ENCODE data around the gene PIWIL1.

Gene PIWIL1

DNA sequence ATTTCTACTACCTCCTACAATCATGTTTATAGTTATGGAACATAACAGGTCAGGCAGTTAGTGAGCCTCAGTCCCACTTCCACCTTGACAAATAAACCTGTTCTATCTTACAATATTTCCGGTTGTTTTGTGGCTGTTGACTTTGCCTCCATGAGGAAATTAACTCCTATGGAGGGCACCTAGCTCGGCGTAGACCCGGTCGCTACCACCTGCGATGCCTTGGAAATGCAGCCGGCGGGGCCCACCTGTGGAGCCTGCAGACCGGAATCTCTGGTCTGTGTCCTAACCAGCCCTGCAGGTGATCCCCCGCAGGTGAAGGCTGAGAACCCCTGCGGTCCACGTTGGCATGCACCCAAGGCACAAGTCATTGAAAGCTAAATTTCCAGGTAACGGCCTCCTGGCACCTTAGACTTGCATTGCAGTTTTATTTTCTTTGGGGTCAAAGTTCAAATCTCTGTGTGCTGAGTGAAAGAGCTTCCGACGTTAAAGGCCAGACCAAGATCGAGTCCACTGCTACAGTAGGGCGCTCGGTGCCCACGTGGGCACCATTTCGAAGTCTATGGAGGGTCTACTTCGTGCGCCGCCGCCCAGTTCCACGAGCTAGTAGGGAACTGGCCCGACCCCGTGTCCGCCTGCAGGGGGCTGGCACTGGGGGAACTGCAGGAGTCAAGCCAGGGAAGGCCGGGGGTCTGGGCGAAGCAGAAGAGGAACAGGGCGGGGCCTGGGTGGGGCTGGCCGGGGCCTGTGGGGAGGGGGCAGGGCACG, 782 bp upstream of the PIWIL1 start:
- in situ Hi-C loops (cut with MboI; ENCODE audit: low sequenced_read_pairs), result no loop called here

DNA sequence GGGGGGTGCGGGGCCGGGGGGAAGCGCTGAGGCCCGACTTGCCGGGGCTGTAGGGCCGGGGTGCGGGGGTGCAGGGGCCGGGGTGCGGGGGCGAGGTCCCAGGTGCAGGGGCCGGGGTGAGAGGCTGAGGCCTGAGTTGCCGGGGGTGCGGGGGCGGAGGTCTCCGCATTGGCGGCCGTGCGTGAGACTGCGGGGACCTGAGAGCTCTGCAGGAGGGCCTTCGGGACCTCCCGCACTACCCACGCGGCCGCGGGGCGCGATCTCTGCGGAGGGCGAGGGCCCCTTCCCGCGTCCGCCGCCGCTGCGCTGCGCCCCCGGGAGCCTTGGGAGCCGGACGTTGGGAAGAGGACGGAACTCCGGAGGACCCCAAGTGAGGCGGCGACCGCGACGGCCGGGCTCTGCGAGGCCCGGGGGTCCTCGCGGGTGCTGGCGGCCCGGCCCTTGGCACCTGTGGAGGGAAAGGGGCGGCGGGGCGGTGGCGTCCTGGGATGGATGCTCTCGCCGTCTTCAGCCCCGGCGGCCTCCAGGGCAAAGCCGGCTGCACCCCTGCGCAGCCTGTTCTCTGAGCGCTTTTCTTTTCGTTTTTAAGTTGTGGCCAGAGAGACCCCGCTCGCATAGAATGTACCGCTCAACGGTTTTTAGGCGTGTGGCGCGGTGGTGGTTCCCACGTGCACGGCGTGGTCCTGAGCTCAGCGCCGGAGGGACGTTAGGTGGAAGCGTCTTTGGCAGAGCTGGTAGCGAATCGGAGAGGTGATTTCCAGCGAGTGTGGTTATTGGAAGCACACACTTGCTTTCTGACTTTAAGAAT, 1.3 kb downstream of the PIWIL1 start:
- in situ Hi-C loops (cut with MboI; ENCODE audit: low sequenced_read_pairs), result no loop called here

DNA sequence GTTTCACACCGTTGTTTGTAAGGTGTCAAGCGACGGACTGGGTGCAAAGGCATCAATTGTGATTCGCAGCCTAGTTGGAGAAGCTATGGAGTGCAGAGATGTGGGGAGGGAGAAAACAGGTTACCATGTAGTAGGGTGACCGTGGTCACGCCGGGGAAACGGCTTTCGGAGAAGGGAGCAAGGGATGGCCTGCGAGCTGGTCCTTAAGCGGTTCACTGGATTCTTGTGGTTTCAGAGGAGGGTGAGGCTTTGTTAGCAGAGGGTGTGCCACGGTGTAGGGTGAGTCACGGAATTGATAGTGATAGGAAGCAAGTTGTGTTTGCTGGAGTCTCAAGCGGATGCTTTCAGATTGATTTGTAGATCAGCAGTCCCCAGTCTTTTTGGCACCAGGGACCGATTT, 2.3 kb downstream of the PIWIL1 start:
- in situ Hi-C loops (cut with MboI; ENCODE audit: low sequenced_read_pairs), result no loop called here

DNA sequence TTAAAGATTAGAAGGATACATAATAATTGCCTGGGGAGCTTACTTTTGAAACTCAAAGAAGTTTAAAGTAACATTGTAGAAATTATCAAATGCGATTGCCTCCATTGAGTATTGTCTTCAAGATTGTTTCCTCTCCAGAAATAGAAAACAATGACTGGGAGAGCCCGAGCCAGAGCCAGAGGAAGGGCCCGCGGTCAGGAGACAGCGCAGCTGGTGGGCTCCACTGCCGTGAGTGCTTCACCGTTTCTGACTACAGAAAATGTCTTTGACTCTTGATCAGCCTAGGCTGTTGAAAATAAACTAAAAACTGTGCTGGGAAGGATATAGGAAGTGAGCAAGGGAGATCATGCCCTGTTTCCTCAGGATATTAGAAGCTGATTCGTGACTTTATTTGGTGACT, 4.8 kb downstream of the PIWIL1 start:
- in situ Hi-C loops (cut with MboI; ENCODE audit: low sequenced_read_pairs), result no loop called here

DNA sequence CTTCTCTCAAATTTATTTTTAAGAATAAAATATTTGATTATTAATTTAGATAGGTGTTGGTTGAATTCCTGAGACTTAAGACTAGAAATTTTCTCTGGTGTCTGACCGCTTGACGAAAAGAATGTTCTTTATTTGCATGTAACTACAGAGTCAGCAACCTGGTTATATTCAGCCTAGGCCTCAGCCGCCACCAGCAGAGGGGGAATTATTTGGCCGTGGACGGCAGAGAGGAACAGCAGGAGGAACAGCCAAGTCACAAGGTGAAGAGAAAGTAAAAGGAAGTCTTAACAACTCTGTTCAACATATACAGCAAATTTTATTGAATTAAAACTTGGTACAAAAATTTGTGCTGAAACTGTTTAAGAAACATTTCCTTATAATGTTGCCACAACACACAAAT, 5.2 kb downstream of the PIWIL1 start:
- in situ Hi-C loops (cut with MboI; ENCODE audit: low sequenced_read_pairs), result no loop called here

DNA sequence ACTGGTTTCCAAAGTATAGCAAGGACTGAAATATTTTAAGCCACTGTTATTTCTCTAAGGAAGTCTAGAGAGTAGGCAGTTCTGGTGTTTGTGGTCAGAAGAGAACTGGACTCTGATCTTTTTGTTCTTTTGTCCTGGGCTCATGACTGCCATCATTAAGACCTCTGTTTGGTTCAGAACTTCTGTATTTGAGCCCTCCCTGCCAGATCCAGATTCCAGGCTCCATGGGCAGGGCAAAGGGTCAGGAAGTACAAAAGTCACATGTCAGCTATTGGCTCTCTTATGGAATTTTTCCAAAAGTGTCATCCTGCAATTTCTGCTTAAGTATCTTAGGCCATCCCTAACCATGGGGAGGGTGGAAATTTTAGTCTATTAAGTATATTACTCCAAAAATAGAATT, 6.8 kb downstream of the PIWIL1 start:
- in situ Hi-C loops (cut with MboI; ENCODE audit: low sequenced_read_pairs), result no loop called here

DNA sequence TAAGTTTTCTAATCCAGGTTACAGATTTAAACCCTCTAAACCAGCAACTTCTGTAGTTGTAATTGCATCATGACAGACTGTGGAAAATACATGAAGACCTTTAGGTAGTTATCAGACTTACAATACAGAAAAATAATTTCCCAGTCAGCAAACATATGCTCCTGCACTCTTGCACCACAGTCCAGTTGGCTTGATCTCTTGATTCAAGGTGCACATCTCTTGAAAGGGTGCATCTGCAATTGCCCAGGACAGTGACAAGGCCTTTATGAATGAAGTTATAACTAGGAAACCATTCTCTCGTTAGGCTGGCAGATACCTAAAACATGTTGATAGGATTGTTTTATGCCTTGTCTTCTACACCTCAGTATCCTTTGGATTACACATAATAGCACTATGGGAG, 7.6 kb downstream of the PIWIL1 start:
- in situ Hi-C loops (cut with MboI; ENCODE audit: low sequenced_read_pairs), result no loop called here

DNA sequence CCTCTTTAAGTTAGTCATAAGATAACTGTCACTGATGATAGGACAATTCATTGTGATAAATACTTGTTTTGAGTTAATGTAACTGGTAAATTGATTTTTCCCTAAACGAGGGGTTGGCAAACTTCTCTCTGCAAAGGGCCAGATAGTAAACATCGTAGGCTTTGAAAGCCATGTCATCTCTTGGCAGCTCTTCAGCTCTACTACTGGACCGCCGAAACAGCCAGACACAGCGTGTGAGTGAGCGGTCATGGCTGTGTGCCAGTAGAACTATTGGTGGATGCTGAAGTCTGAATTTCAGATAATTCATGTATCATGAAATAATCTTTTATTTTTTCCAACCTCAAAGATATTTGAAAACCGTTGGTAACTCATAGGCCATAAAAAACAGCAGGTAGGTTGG, 9.9 kb downstream of the PIWIL1 start:
- in situ Hi-C loops (cut with MboI; ENCODE audit: low sequenced_read_pairs), result no loop called here

DNA sequence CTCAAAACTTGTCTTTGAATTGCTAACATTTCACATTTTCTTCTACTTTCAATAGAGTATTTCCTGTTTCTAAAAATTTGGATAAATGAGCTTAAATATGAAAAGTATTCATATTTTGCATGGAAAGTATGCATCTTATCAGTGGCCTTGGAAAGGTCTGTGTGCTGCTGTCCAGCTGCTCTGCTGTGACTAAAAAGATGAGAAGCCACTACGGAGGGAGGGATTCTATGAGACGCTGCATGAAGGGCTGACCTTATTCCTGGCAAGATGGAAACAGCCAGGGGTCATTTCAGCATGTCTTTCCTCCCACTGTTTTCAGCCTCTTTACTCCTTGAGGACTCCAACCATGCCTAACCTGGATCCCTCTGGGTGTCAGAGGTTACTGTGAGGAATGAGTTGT, 13.0 kb downstream of the PIWIL1 start:
- in situ Hi-C loops (cut with MboI; ENCODE audit: low sequenced_read_pairs), result no loop called here

DNA sequence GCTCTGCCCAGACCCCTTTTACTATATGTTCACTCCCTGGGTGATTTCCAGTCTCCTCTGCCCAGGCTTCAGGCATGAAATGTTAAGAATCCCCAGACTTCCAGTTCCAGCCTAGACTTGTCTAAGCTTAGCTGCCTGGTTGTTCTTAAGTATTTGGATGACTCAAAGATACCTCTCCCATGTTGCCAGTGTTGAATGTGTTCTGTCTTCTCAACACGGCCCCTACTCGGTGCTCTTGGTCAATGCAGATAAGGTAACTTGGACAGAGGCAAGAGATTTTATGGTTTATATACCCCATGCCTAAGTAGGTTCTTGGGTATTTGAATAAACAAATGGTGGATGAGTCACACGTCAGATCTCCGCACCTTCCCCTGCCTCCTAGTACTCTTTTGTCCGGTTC, 13.6 kb downstream of the PIWIL1 start:
- in situ Hi-C loops (cut with MboI; ENCODE audit: low sequenced_read_pairs), result no loop called here

DNA sequence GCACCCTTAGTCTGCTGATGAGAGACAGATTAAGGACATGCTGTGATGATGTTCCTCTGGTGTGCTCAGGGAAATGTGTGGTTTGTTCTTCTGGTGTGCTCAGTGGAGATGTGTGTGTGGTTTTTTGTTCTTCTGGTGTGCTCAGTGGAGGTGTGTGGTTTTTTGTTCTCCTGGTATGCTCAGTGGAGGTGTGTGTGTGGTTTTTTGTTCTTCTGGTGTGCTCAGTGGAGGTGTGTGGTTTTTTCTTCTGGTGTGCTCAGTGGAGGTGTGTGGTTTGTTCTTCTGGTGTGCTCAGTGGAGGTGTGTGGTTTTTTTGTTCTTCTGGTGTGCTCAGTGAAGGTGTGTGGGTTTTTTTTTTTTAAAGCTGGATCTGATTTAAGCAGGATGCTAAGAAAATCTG, 15.4 kb downstream of the PIWIL1 start:
- in situ Hi-C loops (cut with MboI; ENCODE audit: low sequenced_read_pairs), result no loop called here

DNA sequence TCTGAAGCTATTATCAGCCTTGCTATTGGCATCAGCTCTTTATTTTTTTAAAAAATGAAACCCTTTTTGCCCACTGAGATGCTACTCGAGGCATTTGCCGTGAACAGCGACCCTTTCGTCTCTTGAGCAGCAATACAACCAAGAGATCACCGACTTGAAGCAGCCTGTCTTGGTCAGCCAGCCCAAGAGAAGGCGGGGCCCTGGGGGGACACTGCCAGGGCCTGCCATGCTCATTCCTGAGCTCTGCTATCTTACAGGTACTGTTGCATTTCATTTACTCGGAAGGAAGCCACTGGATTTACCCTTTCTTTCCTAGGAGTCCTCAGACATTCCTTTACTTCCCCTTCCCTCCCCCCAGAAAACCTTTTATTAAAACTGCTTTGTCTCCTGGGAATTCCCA, 16.7 kb downstream of the PIWIL1 start:
- in situ Hi-C loops (cut with MboI; ENCODE audit: low sequenced_read_pairs), result no loop called here

DNA sequence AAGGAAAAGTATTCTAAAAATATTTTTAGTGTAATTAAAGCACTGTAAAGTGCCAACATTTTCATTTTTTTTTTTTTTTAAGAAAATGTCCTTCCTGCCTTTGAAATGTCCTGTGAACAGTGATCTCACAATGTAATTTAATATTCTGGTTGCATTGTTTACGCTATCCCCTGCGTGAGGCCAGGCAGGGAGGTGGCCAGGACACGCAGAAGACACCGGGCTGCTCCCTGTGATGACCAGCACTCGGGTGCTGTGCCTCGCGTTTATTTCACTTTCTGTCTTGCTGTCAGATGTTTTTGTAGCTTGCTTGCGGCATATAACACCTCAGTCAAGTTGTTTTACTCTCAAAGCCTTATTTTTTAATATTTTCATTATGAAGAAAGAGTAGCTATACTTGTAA, 18.5 kb downstream of the PIWIL1 start:
- in situ Hi-C loops (cut with MboI; ENCODE audit: low sequenced_read_pairs), result no loop called here

DNA sequence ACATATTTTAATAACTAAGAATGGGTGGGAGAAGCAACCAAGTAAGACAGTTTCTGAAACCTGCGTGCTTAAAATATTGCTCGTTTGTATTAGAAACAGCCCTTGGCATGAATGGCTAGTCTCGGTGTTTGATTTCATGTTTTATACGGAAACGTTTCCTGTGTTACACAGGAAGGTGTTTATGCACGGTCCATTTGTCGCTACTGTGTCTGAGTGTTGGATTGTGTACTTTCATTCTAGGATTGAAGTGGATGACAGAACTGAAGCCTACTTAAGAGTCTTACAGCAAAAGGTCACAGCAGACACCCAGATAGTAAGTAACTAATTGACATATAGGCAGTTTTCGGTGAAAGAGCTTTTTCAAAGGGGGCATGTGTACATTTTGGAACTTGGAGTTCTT, 19.6 kb downstream of the PIWIL1 start:
- in situ Hi-C loops (cut with MboI; ENCODE audit: low sequenced_read_pairs), result no loop called here

DNA sequence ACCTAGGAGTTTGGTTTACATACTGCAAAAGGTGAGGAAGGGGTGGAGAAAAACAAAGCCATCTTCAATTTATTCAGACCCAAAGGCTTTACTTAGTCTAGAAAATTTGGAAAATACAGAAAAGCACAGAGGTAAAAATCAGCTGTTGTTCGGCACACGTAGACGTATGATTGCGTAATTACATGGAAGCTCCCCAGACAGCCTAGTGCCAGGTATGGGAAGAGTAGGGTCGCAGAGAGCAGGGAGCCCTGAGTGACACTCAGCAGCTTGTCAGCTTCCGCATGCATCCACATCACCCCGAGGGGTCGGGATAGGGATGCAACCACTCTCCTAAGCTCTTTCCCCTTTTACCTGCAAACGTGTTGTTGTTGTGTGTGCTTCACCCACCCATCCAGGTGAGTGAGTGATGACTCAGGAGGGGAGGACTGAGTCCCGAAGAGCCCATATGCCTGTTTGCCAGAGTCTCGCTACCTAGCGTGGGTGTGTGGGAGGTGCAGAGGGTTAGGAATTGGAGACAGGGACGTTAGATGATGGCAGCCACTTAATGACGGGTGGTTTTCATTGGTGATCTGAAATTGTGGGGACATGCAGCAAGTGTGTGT, 20.1 kb downstream of the PIWIL1 start:
- in situ Hi-C loops (cut with MboI; ENCODE audit: low sequenced_read_pairs), result no loop called here

DNA sequence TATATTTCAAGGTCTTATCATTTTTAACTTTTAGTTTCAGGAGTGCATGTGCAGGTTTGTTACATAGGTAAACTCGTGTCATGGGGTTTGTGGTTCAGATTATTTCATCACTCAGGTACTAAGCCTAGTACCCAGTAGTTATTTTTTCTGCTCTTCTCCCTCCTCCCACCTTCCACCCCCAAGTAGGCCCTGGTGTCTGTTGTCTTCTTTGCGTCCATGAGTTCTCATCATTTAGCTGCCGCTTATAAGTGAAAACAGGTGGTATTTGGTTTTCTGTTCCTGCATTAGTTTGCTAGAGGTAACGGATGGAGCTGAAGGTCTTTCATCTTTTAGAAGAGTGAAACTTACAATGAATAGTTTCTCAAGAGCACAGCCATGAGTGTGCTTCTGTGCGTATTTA, 24.4 kb downstream of the PIWIL1 start:
- in situ Hi-C loops (cut with MboI; ENCODE audit: low sequenced_read_pairs), result no loop called here

DNA sequence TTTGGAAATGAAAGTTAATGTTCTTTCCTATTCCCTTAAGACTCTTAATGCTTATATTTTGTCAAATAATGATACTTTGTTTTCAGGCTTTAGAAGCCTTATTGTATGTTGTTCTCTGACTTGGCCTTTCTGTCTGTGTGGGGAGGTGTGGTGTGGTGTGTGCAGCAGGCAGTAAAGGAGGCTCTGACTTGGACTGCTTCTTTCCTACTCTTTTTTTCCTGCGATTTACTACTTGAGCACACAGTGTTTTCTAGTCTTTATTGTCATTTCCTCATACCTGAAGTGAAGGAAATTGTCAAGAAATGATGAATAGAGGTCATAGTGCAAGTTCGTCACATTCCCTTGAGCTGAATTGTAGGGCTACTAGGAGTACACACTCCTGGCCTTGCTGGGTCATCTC, 26.9 kb downstream of the PIWIL1 start:
- in situ Hi-C loops (cut with MboI; ENCODE audit: low sequenced_read_pairs), result no loop called here

DNA sequence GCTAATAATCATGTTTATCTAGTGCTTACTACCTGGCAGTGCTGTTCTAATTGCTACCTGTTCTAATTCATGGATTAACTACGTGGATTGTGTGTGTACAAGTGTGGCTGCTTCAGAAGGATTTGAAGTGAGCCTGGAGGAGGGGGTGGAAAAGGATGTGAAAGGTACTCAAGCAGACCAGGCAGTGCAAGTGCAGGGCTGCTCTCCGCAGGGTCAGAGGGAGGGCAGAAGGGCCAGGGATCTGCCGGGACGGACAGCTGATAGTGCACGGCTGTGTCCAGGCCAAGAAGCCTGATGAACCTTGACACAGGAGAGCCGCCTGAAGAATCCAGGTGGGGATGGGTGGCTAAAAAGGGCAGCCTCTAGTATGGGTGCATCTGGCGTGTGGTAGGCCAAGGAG, 28.5 kb downstream of the PIWIL1 start:
- in situ Hi-C loops (cut with MboI; ENCODE audit: low sequenced_read_pairs), result no loop called here

DNA sequence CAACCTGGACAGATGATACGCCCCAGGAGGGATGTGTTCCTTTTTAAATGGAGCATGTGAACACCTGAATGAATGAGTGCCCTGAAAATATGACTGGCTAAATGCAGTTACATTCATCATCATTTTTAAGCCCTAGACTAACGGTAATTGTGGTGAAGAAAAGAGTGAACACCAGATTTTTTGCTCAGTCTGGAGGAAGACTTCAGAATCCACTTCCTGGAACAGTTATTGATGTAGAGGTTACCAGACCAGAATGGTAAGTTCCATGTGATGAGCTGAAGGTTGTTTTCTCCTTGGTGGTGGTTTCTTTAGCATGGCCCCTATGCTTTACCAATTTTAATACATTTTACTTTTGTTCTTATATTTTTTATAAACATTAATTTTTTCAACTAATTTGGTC, 29.3 kb downstream of the PIWIL1 start:
- in situ Hi-C loops (cut with MboI; ENCODE audit: low sequenced_read_pairs), result no loop called here

DNA sequence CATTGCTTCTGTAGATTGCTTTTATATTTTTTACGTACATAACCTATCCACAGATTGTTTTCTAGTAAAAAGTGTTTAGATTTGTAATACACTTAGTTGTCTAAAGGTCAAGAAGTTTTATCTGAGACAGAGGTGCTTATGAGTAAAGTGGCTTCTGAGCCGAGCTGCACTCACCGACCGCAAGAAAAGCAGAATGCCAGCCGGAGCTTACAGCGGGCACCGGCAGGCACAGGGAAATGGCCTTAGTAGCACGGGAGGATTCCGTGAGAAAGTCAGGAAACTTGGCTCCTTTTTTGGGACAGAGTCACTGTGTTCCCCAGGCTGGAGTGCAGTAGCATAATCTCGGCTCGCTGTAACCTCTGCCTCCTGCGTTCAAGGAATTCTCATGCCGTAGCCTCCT, 29.8 kb downstream of the PIWIL1 start:
- in situ Hi-C loops (cut with MboI; ENCODE audit: low sequenced_read_pairs), result no loop called here

DNA sequence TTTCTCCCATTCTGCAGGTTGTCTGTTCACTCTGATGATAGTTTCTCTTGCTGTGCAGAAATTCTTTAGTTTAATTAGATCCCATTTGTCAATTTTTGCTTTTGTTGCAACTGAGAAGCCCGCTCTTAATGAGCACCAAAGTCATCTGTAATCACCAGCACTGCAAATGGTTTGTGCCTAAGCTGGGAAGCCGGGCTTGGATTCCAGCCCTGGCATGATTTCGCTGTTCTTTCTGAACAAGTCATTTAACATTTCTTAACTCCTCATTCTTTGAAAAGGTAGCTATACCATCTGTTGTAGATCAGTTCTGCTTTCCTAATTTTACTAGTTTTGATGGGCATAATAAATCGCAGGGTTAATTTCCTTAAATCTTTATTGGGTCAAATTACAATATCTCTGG, 32.1 kb downstream of the PIWIL1 start:
- in situ Hi-C loops (cut with MboI; ENCODE audit: low sequenced_read_pairs), result no loop called here

DNA sequence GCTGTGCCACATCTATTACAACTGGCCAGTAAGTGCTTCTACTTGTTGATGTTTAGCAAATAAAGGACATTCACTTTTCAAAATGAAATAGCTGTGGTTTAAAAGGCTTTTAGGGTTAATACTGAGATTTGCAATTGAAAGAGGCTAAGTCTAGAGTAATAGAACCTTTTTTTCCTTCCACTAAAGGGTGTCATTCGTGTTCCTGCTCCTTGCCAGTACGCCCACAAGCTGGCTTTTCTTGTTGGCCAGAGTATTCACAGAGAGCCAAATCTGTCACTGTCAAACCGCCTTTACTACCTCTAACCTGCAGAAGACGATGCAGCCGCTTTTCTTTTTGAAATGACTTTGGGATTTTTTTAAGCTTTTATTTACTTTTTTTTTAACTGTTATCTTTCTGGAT, 33.6 kb downstream of the PIWIL1 start:
- in situ Hi-C loops (cut with MboI; ENCODE audit: low sequenced_read_pairs), result no loop called here
